GM12891 (cell line): ENCODE measurements around the gene SNX30.

ENCODE experiments used
- POLR2A ChIP-seq: IDR thresholded peaks from 2 replicates; pipeline ENCODE4 v1.6.1; 2011; ENCODE audit warnings: low read depth, low read length, control low read depth
- POLR2AphosphoS5 ChIP-seq: IDR thresholded peaks from 2 replicates; pipeline ENCODE4 v1.6.1; 2011; ENCODE audit warnings: low read depth, low read length, control low read depth
- POU2F2 ChIP-seq: IDR thresholded peaks from 2 replicates; pipeline ENCODE4 v1.6.1; 2011; ENCODE audit warnings: low read depth, mild to moderate bottlenecking, control low read depth, low read length, moderate library complexity
- SPI1 ChIP-seq: IDR thresholded peaks from 2 replicates; pipeline ENCODE4 v1.6.1; 2011; ENCODE audit warnings: low read depth, low read length, control low read depth
- TAF1 ChIP-seq: IDR thresholded peaks from 2 replicates; pipeline ENCODE4 v1.6.1; 2011; ENCODE audit warnings: low read depth, low read length, control low read depth

GRCh38 chr9:112853882-112854585 is 103.5 kb downstream of the SNX30 start:
- TF ChIP-seq POLR2AphosphoS5 (no peak), TAF1 (no peak), POLR2A (no peak), POU2F2 (no peak), SPI1 (no peak)
